B cell (primary cell): Measurements from ENCODE around the gene KCNN1. TPM values are rescaled to one million over a fixed set of nuclear protein-coding genes. Genes with fewer than 3 reads are reported as not detected.

ENCODE experiments used
- ATAC-seq: fragments of 200-7000 bp; cut with Tn5 transposase; one replicate; pipeline ENCODE4 v1.10.0; 2021; ENCODE audit warnings: low read depth, mild to moderate bottlenecking, moderate number of reproducible peaks, moderate library complexity
- CTCF ChIA-PET: fragments of 350-600 bp; sonication (Branson Sonifier 250); formaldehyde crosslinking; loops from one replicate; lab custom pipeline; 2021; ENCODE audit warnings: antibody characterized with exemption, inconsistent platforms; lab: Charles Lee
- POLR2A ChIA-PET: fragments of 350-600 bp; sonication (Branson Sonifier 250); formaldehyde crosslinking; loops from one replicate; lab custom pipeline; 2021; ENCODE audit warnings: antibody characterized with exemption; lab: Charles Lee
- DNase-seq: peaks from one replicate; pipeline ENCODE4 v3.0.0; 2013
- H2AFZ ChIP-seq: 2 replicates; pipeline ENCODE4 v1.6.1; 2012; ENCODE audit warnings: mild to moderate bottlenecking, low read depth, low read length; ENCODE audit not compliant: insufficient read depth, poor library complexity, severe bottlenecking
- H3K27ac ChIP-seq, 2 donors: 1 replicate in 1 of 2; 2 replicates in 1 of 2; pipeline ENCODE4 v1.5.1; 2012 to 2013; ENCODE audit warnings: low read length in 2 of 2, mild to moderate bottlenecking in 2 of 2, moderate library complexity in 1 of 2
- H3K27me3 ChIP-seq, 4 experiments: fragments of 200-600 bp in 1 of 4; sonication (generic) in 1 of 4; replicated peaks in 1 of 4; 1 replicate in 2 of 4; 2 replicates in 2 of 4; pipeline versions ENCODE4 v1.6.1 to v1.7.0; 2013 to 2016; ENCODE audit warnings: low read length in 3 of 4, mild to moderate bottlenecking in 2 of 4, mixed read lengths in 1 of 4, moderate library complexity in 1 of 4; ENCODE audit not compliant: insufficient read depth in 4 of 4, control insufficient read depth in 3 of 4; ENCODE audit errors: control extremely low read depth in 1 of 4
- H3K36me3 ChIP-seq, 2 experiments: replicated peaks in 1 of 2; 1 replicate in 1 of 2; 2 replicates in 1 of 2; pipeline versions ENCODE4 v1.6.1 to v1.7.1; 2013; ENCODE audit warnings: low read length in 1 of 2; ENCODE audit not compliant: insufficient read depth in 2 of 2, control insufficient read depth in 1 of 2; ENCODE audit errors: control extremely low read depth in 1 of 2, extremely low read depth in 1 of 2
- H3K4me1 ChIP-seq, 2 donors: fragments of 200-600 bp in 1 of 2; sonication (generic) in 1 of 2; 1 replicate in 1 of 2; 2 replicates in 1 of 2; pipeline versions ENCODE4 v1.5.1 to v1.6.1; 2013 to 2017; ENCODE audit warnings: low read length in 2 of 2; ENCODE audit not compliant: control insufficient read depth in 2 of 2, insufficient read depth in 2 of 2
- H3K4me2 ChIP-seq: replicated peaks from 2 replicates; pipeline ENCODE3; 2012; ENCODE audit warnings: mild to moderate bottlenecking, low read depth, low read length; ENCODE audit not compliant: poor library complexity, severe bottlenecking
- H3K4me3 ChIP-seq, 5 experiments: fragments of 200-600 bp in 1 of 5; sonication (generic) in 1 of 5; 1 replicate in 3 of 5; 2 replicates in 2 of 5; pipeline versions ENCODE4 v1.5.1 to v1.7.0; 2011 to 2016; ENCODE audit warnings: low read length in 4 of 5, mild to moderate bottlenecking in 4 of 5, low read depth in 2 of 5, control low read depth in 1 of 5, moderate library complexity in 1 of 5; ENCODE audit not compliant: insufficient read depth in 1 of 5; ENCODE audit errors: control extremely low read depth in 1 of 5, extremely low read depth in 1 of 5
- H3K79me2 ChIP-seq: fragments of 200-600 bp; sonication (generic); one replicate; pipeline ENCODE4 v1.6.0; 2016; ENCODE audit warnings: low read length; ENCODE audit not compliant: control insufficient read depth, insufficient read depth
- H3K9ac ChIP-seq: fragments of 200-600 bp; sonication (generic); 2 replicates; pipeline ENCODE4 v1.6.1; 2017; ENCODE audit warnings: mild to moderate bottlenecking, low read length, moderate library complexity
- H3K9me3 ChIP-seq, 3 donors: one replicate each; pipeline versions ENCODE4 v1.6.1 to v1.7.1; 2013; ENCODE audit warnings: low read length in 2 of 3; ENCODE audit not compliant: control insufficient read depth in 2 of 3, insufficient read depth in 1 of 3; ENCODE audit errors: control extremely low read depth in 1 of 3
- H4K20me1 ChIP-seq: 2 replicates; pipeline ENCODE4 v1.6.0; 2012; ENCODE audit warnings: mild to moderate bottlenecking, low read length; ENCODE audit not compliant: insufficient read depth, control insufficient read depth, poor library complexity, severe bottlenecking
- H3K27ac Mint-ChIP-seq: one replicate; pipeline ENCODE4 v1.8.0; 2021; ENCODE audit warnings: mixed read lengths
- H3K27me3 Mint-ChIP-seq: one replicate; pipeline ENCODE4 v1.8.0; 2021; ENCODE audit warnings: mixed read lengths
- H3K4me1 Mint-ChIP-seq: one replicate; pipeline ENCODE4 v1.8.0; 2021; ENCODE audit warnings: mixed read lengths
- H3K4me3 Mint-ChIP-seq: one replicate; pipeline ENCODE4 v1.8.0; 2021; ENCODE audit warnings: mixed read lengths
- H3K9me3 Mint-ChIP-seq: one replicate; pipeline ENCODE4 v1.8.0; 2022; ENCODE audit warnings: mixed read lengths; ENCODE audit not compliant: insufficient read depth
- CTCF ChIP-seq: fragments of 200-600 bp; IDR thresholded peaks from one replicate; pipeline ENCODE4 v1.8.0; 2022; ENCODE audit warnings: antibody characterized with exemption, mild to moderate bottlenecking
- EZH2 ChIP-seq: IDR thresholded peaks from 2 replicates; pipeline ENCODE4 v1.6.1; 2012; ENCODE audit warnings: borderline replicate concordance, low read depth, mild to moderate bottlenecking, moderate library complexity, low read length; ENCODE audit not compliant: insufficient read depth, poor library complexity, severe bottlenecking
- WGBS: methylation state at CpG from one replicate; pipeline ENCODE4 v1.1.5; 2013; ENCODE audit warnings: missing lambda C conversion rate; ENCODE audit not compliant: insufficient coverage; 5-methylcytosine and 5-hydroxymethylcytosine counted together
- intact Hi-C: fragments of 100-400 bp; cut with micrococcal nuclease; formaldehyde crosslinking; loops from one replicate; pipeline ENCODE4 v1.10.0; 2022
- polyA plus RNA-seq: library from polyadenylated mRNA; depleted of rRNA; stranded (reverse); fragments of >200 nt; gene quantifications from 2 replicates; pipeline ENCODE4 v1.2.3, GENCODE V29; 2012
- total RNA-seq, 2 donors: library from RNA; stranded (reverse); fragments of 120-200 nt in 1 of 2; gene quantifications; 1 replicate in 1 of 2; 2 replicates in 1 of 2; pipeline versions ENCODE4 v1.2.3 to v1.2.4, GENCODE V29; 2013 to 2022

Gene KCNN1
- total and polyA plus RNA-seq, 2 donors (not counting 1 experiment from before 2014, with no cell fraction given): 0.04 TPM; not detected in 1

- Histone ChIP-seq H3K4me3 (peak overlapping the region; percentile 66 to 94 (median 89)), H3K36me3 (peaks cover 0 to 10% of the 10 kb centered on the region in 2 experiments), H3K9ac (peak overlapping the region; percentile 89), H4K20me1 (peaks cover 7% of the 10 kb centered on the region), H3K79me2 (peaks cover 26% of the 10 kb centered on the region), H2AFZ (no peak overlapping the region), H3K9me3 (peaks cover 0 to 5% (median 0%) of the 10 kb centered on the region in 3 donors), H3K4me1 (peaks cover 25 to 39% of the 10 kb centered on the region in 2 donors), H3K27ac (peak overlapping the region; percentile 97 to 99), H3K4me2 (peak overlapping the region; percentile 96), H3K27me3 (no peaks in the 10 kb centered on the region)
- ATAC-seq (no peak), DNase-seq (no peak)
- Mint-ChIP-seq H3K4me1 (peaks cover 35% of the 10 kb centered on the region), H3K27me3 (no peaks in the 10 kb centered on the region), H3K27ac (peak overlapping the region; percentile 90), H3K4me3 (peak overlapping the region; percentile 95), H3K9me3 (no peaks in the 10 kb centered on the region)
- CTCF ChIA-PET: interaction anchor here (0.6 to 23.7 kb wide), 14 partner anchors 20 to 190 kb away, joined by 3 to 346 read pairs (median 4); partner anchors contain the start of gene CCDC124
- intact Hi-C loops: loop anchor here (1.0 to 2.0 kb wide), 4 partner anchors 69 to 251 kb away; partner anchors contain the start of genes CCDC124 and FCHO1
- POLR2A ChIA-PET: interaction anchor here (0.6 to 2.2 kb wide), 10 partner anchors 14 to 202 kb away, joined by 3 to 14 read pairs (median 6); partner anchors contain the start of genes CCDC124 and RAB3A
- no peak for TF ChIP-seq EZH2
- TF ChIP-seq CTCF: no peak
- 0% methylated on average over 1 of the region's 15 CpGs for WGBS
These were observed 35.0 kb downstream of the KCNN1 start for GRCh38 chr19:18001777-18002345.
